HG03439 (cell line): ENCODE data around the gene TUBA8.
"Not testable (repeated sequence)": the region's sequence is repeated elsewhere in the genome, so short reads cannot be mapped to it uniquely, and the experiment has no call there.

Experiments
- ATAC-seq: cut with Tn5 transposase; IDR thresholded peaks from one replicate; pipeline ENCODE4 v1.9.1; 2021; ENCODE audit warnings: mild to moderate bottlenecking, moderate library complexity; ENCODE audit not compliant: unreplicated experiment

TUBA8 gene

GRCh38 chr22:18110194-18110953, at the start of gene TUBA8:
Gene TUBA8, plus strand, starts transcription at chr22:18110809. Its CDS starts 57 bp downstream, at chr22:18110866.
- peak; percentile 48 for ATAC-seq

- ATAC-seq: no peak
Observed at GRCh38 chr22:18062421-18062820, 48.2 kb upstream of the TUBA8 start.

DNA sequence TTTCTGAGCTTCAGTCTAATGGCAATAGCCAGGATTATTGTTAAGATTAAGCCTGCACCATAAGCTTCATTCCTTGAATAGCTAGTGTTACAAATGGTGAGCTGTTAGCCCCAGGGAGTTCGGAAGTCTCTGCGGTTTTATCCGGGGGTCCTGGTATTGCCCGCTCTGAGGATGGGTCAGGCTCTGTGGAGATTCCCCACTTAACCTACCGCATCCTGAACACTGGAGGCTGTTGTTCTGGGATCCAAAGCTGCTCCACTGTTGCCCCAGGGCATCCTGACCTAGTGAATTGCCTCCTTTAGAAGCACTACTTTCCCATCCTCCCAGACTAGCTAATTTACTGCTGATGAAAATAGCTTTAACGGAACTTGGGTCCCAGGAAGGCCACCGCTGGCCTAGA, 47.3 kb upstream of the TUBA8 start:
- no peak for ATAC-seq

- ATAC-seq: not testable (repeated sequence)
Observed at GRCh38 chr22:18063715-18064114, 46.9 kb upstream of the TUBA8 start.

- no peak for ATAC-seq
Observed at GRCh38 chr22:18064636-18065035, 46.0 kb upstream of the TUBA8 start.

DNA sequence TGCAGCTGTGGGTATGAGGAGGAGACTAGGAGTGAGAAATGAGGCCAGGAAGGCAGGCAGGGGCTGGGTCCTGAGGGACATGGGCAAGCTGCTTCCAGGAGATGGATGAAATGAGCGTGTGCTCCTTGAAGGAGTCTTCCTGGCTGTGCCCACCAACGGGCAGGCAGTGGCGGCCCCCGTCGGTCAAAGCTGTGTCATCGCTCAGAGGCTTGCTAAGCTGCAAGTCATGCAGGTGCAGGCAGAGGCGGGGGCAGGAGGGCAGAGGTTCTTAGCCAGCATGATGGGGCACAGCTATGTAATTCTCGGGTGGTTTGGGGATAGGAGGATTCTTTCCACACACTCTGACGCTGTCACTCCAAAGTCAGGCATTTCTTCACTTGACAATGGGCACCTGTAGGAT, 45.4 kb upstream of the TUBA8 start:
- no peak for ATAC-seq

DNA sequence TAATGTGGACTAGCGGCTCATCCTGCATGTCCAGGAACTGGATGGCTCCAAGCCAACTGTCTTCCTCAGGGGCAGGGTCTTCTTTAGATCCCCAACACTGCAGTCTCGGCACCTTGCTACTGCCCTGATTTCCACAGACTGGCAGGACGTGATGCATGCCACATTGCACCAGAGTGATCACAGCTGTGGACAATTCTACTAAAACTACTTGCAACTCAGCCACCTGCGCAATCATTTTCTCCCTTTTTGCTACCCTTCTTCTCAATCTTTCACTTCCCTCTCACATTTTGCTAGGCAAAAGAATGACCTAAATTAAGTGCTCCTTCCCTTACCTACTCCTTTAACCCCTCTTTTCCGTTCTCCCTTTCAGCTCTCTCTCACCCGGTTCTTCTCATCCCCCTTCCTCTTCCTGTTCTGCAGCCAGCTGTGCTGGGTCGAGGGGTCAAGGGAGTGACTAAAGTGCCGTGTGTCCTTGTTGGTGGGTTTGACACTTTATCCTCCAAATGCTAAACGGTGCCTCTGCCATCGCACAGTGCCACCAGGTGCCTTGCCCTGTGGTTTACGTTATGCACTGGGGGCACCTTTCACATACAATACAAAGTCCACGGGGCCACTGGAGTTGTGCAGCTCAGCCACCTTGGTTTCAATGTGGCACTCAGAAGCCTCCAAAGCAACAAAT, 44.3 kb upstream of the TUBA8 start:
- no peak for ATAC-seq

- ATAC-seq: no peak
Observed at GRCh38 chr22:18067121-18067520, 43.5 kb upstream of the TUBA8 start.

DNA sequence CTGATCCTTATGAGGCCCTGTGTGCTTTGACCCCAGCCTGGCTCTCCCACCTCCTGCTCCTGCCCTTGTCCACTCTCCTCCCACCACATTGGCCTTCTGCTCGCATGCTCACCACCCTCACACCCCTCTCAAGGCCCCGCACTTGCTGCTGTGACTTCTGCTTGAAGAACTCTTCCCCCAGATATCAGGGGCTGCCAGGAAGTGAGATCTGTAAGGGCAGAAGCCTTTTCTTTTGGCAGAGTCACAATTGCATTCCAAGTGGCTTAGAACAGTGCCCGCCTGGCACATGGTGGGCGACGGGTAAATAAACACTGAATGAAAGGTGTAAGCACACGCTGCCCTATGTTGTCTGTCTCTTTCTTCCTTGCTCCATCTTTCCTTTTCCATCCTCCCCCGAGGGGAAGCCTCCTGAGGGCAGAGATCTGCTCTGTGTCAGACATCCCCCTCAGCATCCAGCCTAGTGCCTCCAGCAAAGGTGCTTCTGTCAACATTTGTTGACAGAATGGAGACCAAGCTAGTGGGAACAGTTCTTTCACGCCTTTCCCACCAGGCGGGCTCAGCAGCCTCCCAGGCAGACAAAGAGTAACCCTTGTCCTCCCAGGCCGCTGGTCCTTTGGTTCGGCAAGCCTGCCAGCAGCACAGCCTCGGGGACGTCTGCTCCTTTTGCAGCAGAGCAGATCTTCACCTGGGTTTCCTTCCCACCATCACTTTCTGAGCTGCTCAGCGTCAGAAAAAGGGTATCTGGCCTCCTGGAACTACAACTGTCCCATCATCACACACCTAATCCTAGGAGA, 42.9 kb upstream of the TUBA8 start:
- no peak for ATAC-seq

GRCh38 chr22:18068381-18068988, 42.1 kb upstream of the TUBA8 start:
- no peak for ATAC-seq

- ATAC-seq: no peak
Observed at GRCh38 chr22:18069041-18069440, 41.6 kb upstream of the TUBA8 start.

- no peak for ATAC-seq
Observed at GRCh38 chr22:18070041-18070440, 40.6 kb upstream of the TUBA8 start.

GRCh38 chr22:18070556-18071306, 39.9 kb upstream of the TUBA8 start:
- no peak for ATAC-seq

DNA sequence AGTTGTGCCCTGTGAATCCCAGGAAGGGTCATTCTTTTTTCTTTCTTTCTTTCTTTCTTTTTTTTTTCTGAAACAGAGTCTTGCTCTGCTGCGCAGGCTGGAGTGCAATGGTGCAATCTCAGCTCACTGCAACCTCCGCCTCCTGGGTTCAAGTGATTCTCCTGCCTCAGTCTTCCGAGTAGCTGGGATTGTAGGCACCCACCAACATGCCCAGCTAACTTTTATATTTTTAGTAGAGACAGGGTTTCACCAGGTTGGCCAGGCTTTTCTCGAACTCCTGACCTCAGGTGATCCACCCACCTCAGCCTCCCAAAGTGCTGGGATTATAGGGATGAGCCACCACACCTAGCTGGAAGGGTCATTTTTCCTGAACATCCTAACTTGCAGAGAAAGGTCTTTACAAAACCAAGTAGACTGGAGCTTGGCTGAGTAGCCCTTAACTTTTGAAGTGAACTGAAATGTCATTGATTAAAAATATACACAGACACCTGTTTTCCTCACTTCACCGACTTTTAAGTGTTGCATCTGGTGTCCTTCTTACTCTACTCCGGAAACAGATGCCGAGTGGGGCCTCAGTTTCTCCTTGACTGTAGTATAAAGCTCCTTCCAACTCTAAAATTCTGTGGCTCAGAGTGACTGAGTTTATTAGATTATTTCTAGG, 39.2 kb upstream of the TUBA8 start:
- ATAC-seq: not testable (repeated sequence)

- no peak for ATAC-seq
Observed at GRCh38 chr22:18071968-18072310, 38.7 kb upstream of the TUBA8 start.

- no peak for ATAC-seq
Observed at GRCh38 chr22:18073467-18073866, 37.1 kb upstream of the TUBA8 start.

DNA sequence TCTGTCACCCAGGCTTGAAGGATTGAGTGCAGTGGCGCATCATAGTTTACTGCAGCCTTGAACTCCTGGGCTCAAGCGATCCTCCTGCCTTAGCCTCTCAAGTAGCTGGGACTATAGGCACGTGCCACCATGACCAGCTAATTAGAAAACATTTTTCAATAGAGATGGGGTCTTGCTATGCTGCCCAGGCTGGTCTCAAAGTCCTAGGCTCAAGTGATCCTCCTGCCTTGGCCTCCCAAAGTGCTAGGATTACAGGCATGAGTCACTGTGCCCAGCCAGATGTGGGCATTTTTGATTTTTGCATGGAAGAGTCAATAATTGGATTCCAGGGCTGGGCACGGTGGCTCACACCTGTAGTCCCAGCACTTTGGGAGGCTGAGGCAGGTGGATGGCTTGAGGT, 36.7 kb upstream of the TUBA8 start:
- not testable (repeated sequence) for ATAC-seq

DNA sequence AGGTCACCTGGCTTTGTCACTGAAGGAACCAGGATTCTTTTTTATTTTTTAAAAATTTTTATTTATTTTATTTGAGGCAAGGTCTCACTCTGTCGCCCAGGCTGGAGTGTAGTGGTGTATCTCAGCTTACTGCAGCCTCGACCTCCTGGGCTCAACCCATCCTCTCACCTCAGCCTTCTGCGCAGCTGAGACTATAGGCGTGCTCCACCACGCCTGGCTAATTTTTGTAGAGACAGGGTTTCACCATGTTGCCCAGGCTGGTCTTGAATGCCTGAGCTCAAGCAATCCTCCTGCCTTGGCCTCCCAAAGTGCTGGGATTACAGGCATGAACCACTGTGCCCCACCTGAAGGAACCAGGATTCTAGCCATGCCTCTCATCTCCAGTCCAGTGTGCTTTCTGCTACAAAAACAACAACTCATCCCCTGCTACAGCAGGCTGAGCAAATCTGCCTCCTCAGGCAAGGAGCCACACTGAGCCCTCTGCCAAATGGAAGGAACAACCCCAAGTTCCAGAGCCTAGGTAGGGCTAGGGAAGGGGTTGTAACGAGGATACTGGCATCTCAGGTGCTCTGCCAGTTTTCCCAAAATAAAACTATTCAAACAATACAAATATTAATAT, 35.4 kb upstream of the TUBA8 start:
- no peak for ATAC-seq

- no peak for ATAC-seq
Observed at GRCh38 chr22:18075720-18076497, 34.7 kb upstream of the TUBA8 start.
